Fibroblast of the aortic adventitia (primary cell): ENCODE data around the gene KRT79. TPM values are rescaled to one million over a fixed set of nuclear protein-coding genes. Genes with fewer than 3 reads are reported as not detected.

Source experiments
- DNase-seq: peaks from one replicate; pipeline ENCODE4 v3.0.0-alpha.2; 2010; ENCODE audit warnings: low read depth
- H3K4me3 ChIP-seq: 2 replicates; pipeline ENCODE4 v1.5.1; 2011; ENCODE audit warnings: low read depth, mild to moderate bottlenecking, control low read depth, low read length, moderate library complexity
- CTCF ChIP-seq: IDR thresholded peaks from 2 replicates; pipeline ENCODE4 v1.5.1; 2011; ENCODE audit warnings: mild to moderate bottlenecking, low read length, control low read depth, inconsistent platforms; ENCODE audit not compliant: insufficient read depth
- total RNA-seq: library from RNA; depleted of rRNA; stranded (reverse); fragments of >200 nt; gene quantifications from 2 replicates; pipeline ENCODE4 v1.2.3, GENCODE V29; 2012; ENCODE audit warnings: low replicate concordance

KRT79 gene
- total RNA-seq, 1 donor, result not detected

- no peak for TF ChIP-seq CTCF
- no peak for DNase-seq
- H3K4me3 ChIP-seq, result no peak overlapping the region
Measured at GRCh38 chr12:52805000-52805399, 29.1 kb downstream of the KRT79 start.

GRCh38 chr12:52802442-52802841 is 31.7 kb downstream of the KRT79 start:
- TF ChIP-seq CTCF, result no peak
- DNase-seq, result no peak
- H3K4me3 ChIP-seq, result no peak overlapping the region

- no peak for TF ChIP-seq CTCF
- no peak overlapping the region for H3K4me3 ChIP-seq
- no peak for DNase-seq
Measured at GRCh38 chr12:52801773-52802172, 32.3 kb downstream of the KRT79 start.

- H3K4me3 ChIP-seq, result no peak overlapping the region
- TF ChIP-seq CTCF, result no peak
- DNase-seq, result no peak
Measured at GRCh38 chr12:52800259-52800917, 33.7 kb downstream of the KRT79 start.

GRCh38 chr12:52799505-52800211 is 34.5 kb downstream of the KRT79 start:
- H3K4me3 ChIP-seq, result no peak overlapping the region
- no peak for DNase-seq
- no peak for TF ChIP-seq CTCF

GRCh38 chr12:52798671-52799504 is 35.2 kb downstream of the KRT79 start:
- no peak for TF ChIP-seq CTCF
- H3K4me3 ChIP-seq, result no peak overlapping the region
- no peak for DNase-seq
